ENCODE measurements around the gene PDE4A.

PDE4A gene

DNA sequence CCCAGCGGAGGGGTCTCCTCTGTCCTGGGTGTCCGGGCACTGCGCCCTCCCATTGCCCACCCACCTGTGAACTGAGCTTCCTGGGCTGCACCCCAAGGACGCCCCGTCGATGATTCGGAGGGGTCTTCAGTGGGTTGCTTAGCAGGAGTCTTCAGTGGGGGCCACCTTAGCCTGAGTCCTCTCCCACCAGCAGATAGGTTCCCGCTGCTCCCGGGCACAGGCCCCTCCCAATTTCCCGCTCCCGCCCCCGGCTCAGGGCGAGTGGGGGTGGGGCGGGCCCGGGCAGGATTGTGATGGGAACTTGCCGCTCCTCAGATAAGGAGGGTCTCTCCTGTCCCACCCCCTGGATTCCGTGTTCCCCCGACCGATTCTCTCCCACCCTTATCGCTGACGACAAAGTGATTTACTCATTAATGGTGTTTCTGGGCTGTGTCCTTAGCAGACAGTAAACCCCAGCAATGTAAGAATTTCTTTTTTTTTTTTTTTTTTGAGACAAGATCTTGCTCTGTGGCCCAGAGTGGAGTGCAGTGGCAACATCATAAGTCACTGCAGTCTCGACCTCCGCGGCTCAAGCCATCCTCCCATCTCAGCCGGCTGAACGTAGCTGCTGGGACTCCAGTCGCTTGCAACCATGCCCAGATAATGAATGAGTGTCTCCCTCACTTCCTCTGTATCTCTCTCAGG, 97.6 kb downstream of the PDE4A start:
- Histone ChIP-seq H3K9me3 (ENCODE audit: control insufficient read depth in 2 of 2, low read length in 2 of 2) (no peaks in the 10 kb centered on the region), H3K36me3 (ENCODE audit: control insufficient read depth in 2 of 2, insufficient read depth in 2 of 2, low read length in 2 of 2) (no peaks in the 10 kb centered on the region), H3K4me1 (ENCODE audit: control insufficient read depth in 2 of 2, insufficient read depth in 2 of 2, low read length in 2 of 2) (peaks cover 5 to 8% of the 10 kb centered on the region in 2 donors), H3K27ac (ENCODE audit: low read depth in 2 of 2, low read length in 2 of 2) (no peak overlapping the region), H3K4me3 (ENCODE audit: low read length in 2 of 2) (no peak overlapping the region), H3K27me3 (ENCODE audit: control insufficient read depth in 2 of 2, insufficient read depth in 2 of 2, low read length in 2 of 2) (peaks cover 56 to 58% of the 10 kb centered on the region in 2 donors), H3K9ac (ENCODE audit: low read depth in 1 of 2, low read length in 2 of 2) (no peak overlapping the region)

DNA sequence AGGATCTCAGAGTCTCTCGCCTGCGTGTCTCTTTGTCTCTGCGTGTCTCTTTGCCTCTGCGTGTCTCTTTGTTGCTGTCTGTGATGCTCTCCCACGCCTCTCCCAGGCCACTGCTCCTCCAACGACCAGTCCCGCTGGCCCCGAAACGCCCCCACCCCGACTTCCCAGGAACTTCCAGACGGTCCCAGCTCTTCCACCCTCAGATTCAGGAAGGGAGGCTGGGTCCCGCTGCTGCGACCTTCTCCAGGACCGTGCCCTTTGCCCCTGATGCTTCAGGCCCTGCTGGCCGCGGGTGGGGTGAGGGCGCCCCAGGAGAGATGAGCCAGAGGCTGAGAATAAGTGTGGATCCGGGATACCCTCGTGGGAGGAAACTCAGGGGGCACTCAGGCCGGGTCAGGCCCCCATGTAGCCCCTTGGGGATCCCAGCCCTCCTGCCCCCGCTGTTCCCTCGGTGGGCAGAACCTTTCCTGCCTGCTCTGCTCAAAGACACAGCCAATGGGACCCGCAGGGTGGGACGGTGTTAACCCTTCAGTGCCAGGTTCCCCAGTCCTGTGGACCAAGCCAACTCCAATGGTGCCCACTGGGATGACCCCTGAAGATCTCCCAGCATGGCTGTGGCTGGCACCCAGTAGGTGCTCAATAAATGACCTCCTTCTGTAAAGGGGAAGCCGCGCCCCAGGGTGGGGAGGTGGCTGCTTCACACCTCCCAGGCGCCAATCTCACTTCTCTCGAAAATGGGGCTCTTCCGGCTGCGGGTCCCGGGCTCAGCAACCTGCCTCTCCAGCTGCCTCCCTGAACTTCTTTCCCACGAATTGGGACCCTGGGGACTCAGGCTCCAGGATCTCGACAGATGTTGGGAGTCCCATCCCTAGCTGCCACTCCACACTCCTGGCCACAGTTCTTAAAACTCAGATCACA, 98.4 kb downstream of the PDE4A start:
- H3K4me3 ChIP-seq (ENCODE audit: low read length in 2 of 2) = no peak overlapping the region
- no peak overlapping the region for H3K27ac ChIP-seq (ENCODE audit: low read depth in 2 of 2, low read length in 2 of 2)
- no peaks in the 10 kb centered on the region for H3K9me3 ChIP-seq (ENCODE audit: control insufficient read depth in 2 of 2, low read length in 2 of 2)
- peaks cover 51% of the 10 kb centered on the region in 2 donors for H3K27me3 ChIP-seq (ENCODE audit: control insufficient read depth in 2 of 2, insufficient read depth in 2 of 2, low read length in 2 of 2)
- H3K4me1 ChIP-seq (ENCODE audit: control insufficient read depth in 2 of 2, insufficient read depth in 2 of 2, low read length in 2 of 2) = peaks cover 5 to 8% of the 10 kb centered on the region in 2 donors
- H3K9ac ChIP-seq (ENCODE audit: low read depth in 1 of 2, low read length in 2 of 2) = no peak overlapping the region
- no peaks in the 10 kb centered on the region for H3K36me3 ChIP-seq (ENCODE audit: control insufficient read depth in 2 of 2, insufficient read depth in 2 of 2, low read length in 2 of 2)
